Endothelial cell of umbilical vein (primary cell): ENCODE measurements around the gene SLC38A10.

Experiments used
- CTCF ChIP-seq, 2 donors: IDR thresholded peaks; 1 replicate in 1 of 2; 2 replicates in 1 of 2; pipeline ENCODE4 v1.5.1; 2011; ENCODE audit warnings: low read length in 2 of 2, mild to moderate bottlenecking in 2 of 2, moderate library complexity in 2 of 2, control low read depth in 1 of 2, inconsistent platforms in 1 of 2, low read depth in 1 of 2; ENCODE audit not compliant: insufficient read depth in 1 of 2; ENCODE audit errors: extremely low read depth in 1 of 2
- EZH2 ChIP-seq: IDR thresholded peaks from 2 replicates; pipeline ENCODE4 v1.6.1; 2012; ENCODE audit warnings: borderline replicate concordance, low read depth, mild to moderate bottlenecking, moderate library complexity, low read length, inconsistent platforms; ENCODE audit not compliant: severe bottlenecking
- FOS ChIP-seq: IDR thresholded peaks from 2 replicates; pipeline ENCODE4 v1.6.1; 2011; ENCODE audit warnings: mild to moderate bottlenecking, low read length, moderate library complexity, borderline replicate concordance; ENCODE audit not compliant: insufficient read depth
- GATA2 ChIP-seq: IDR thresholded peaks from 2 replicates; pipeline ENCODE4 v1.7.0; 2011; ENCODE audit warnings: low read depth, mild to moderate bottlenecking, moderate library complexity, mixed read lengths, low read length; ENCODE audit not compliant: insufficient read length, insufficient read depth
- JUN ChIP-seq: IDR thresholded peaks from 2 replicates; pipeline ENCODE4 v1.6.1; 2011; ENCODE audit warnings: borderline replicate concordance, low read depth; ENCODE audit not compliant: insufficient read length, insufficient read depth
- MAX ChIP-seq: IDR thresholded peaks from 2 replicates; pipeline ENCODE4 v1.6.1; 2011; ENCODE audit not compliant: insufficient read depth, insufficient read length
- MYC ChIP-seq: IDR thresholded peaks from one replicate; pipeline ENCODE4 v1.6.1; 2011; ENCODE audit warnings: mild to moderate bottlenecking, low read depth, low read length
- POLR2A ChIP-seq: IDR thresholded peaks from 2 replicates; pipeline ENCODE4 v1.6.1; 2012; ENCODE audit warnings: low read depth, mild to moderate bottlenecking, control low read depth, low read length
- POLR2AphosphoS5 ChIP-seq: IDR thresholded peaks from 2 replicates; pipeline ENCODE4 v1.6.1; 2012; ENCODE audit warnings: low read depth, mild to moderate bottlenecking, control low read depth, low read length, moderate library complexity; ENCODE audit not compliant: insufficient read depth

GRCh38 chr17:81233316-81233715, 61.8 kb downstream of the SLC38A10 start:
- no peak for TF ChIP-seq POLR2A
- no peak for TF ChIP-seq JUN
- TF ChIP-seq CTCF (IDR thresholded peaks at IDR 0.05; ENCODE audit: extremely low read depth in 1 of 2, insufficient read depth in 1 of 2, low read depth in 1 of 2, low read length in 2 of 2): no peak
- no peak for TF ChIP-seq GATA2
- no peak for TF ChIP-seq POLR2AphosphoS5
- no peak for TF ChIP-seq MAX
- TF ChIP-seq EZH2: no peak
- TF ChIP-seq FOS: no peak
- no peak for TF ChIP-seq MYC
